Right lobe of liver (tissue), 6 donors: ENCODE results near the gene IRAK1. TPM values are rescaled to one million over a fixed set of nuclear protein-coding genes. Genes with fewer than 3 reads are reported as not detected.

ENCODE experiments used
- ATAC-seq, 4 donors: fragments of 200-7000 bp; cut with Tn5 transposase; one replicate each; pipeline ENCODE4 v1.9.1; 2020; ENCODE audit warnings: mild to moderate bottlenecking in 4 of 4, moderate library complexity in 4 of 4
- DNase-seq, 3 donors: peaks; one replicate each; pipeline ENCODE4 v3.0.0-alpha.2; 2020
- H3K27ac ChIP-seq, 3 donors: fragments of 200-600 bp; one replicate each; pipeline ENCODE4 v1.8.0; 2022
- H3K27me3 ChIP-seq, 2 donors: fragments of 200-600 bp; one replicate each; pipeline ENCODE4 v1.8.0; 2022
- H3K36me3 ChIP-seq, 4 donors: fragments of 200-600 bp; sonication (generic) in 1 of 4; one replicate each; pipeline versions ENCODE4 v1.5.1 to v1.8.0; 2017 to 2022; ENCODE audit warnings: control low read depth in 1 of 4
- H3K4me1 ChIP-seq, 4 donors: fragments of 200-600 bp; sonication (generic) in 1 of 4; one replicate each; pipeline versions ENCODE4 v1.5.1 to v1.8.0; 2017 to 2022; ENCODE audit warnings: control low read depth in 1 of 4
- H3K4me3 ChIP-seq, 3 donors: fragments of 200-600 bp; one replicate each; pipeline ENCODE4 v1.8.0; 2022
- H3K9me3 ChIP-seq, 4 donors: fragments of 200-600 bp; sonication (generic) in 1 of 4; one replicate each; pipeline versions ENCODE4 v1.5.1 to v1.8.0; 2017 to 2022; ENCODE audit warnings: control low read depth in 1 of 4
- POLR2A ChIP-seq: fragments of 450-650 bp; IDR thresholded peaks from one replicate; pipeline ENCODE4 v1.6.1; 2017; ENCODE audit warnings: antibody characterized with exemption, mild to moderate bottlenecking
- WGBS: methylation state at CpG from one replicate; pipeline ENCODE4 v1.1.6; 2018; ENCODE audit warnings: low coverage, low lambda C conversion rate; ENCODE audit not compliant: insufficient coverage; ENCODE audit errors: missing lambda C conversion rate; 5-methylcytosine and 5-hydroxymethylcytosine counted together
- intact Hi-C, 2 donors: fragments of 100-400 bp; cut with DNase I; formaldehyde crosslinking; loops; one replicate each; pipeline versions ENCODE4 v1.11.2 to v1.14.1; 2022
- total RNA-seq, 6 experiments: library from RNA; depleted of rRNA in 2 of 6; stranded (reverse); fragments of >200 nt in 2 of 6; fragmentation: NEBNext Ultra II Directional in 3 of 6; extraction: Animal tissue kit (Norgen Biotek cat#: 25700) in 3 of 6; gene quantifications; one replicate each; pipeline versions ENCODE4 v1.1.0 to v1.2.4, GENCODE V29; 2016 to 2023
- TF ChIP-seq, protein P1 (sequence below), 4 donors: fragments of 200-600 bp in 3 of 4; fragments of 450-650 bp in 1 of 4; IDR thresholded peaks; one replicate each; pipeline versions ENCODE4 v1.5.1 to v1.8.0; 2016 to 2022; ENCODE audit warnings: antibody characterized with exemption in 4 of 4, mild to moderate bottlenecking in 2 of 4
- donor health status: DM: no; HTN: yes; CAD: no.
- donor health status: DM: no; HTN: no; CAD: no.
- donor health status: DM: no; HTN: no; CAD: no.
- donor health status: DM: no; HTN: yes; CAD: no.
- donor health status: DM: no; HTN: yes; CAD: no.

The IRAK1 gene
- total RNA-seq, 6 experiments from 2014 or later = 27.4 to 77.7 (median 41.4) TPM

DNA sequence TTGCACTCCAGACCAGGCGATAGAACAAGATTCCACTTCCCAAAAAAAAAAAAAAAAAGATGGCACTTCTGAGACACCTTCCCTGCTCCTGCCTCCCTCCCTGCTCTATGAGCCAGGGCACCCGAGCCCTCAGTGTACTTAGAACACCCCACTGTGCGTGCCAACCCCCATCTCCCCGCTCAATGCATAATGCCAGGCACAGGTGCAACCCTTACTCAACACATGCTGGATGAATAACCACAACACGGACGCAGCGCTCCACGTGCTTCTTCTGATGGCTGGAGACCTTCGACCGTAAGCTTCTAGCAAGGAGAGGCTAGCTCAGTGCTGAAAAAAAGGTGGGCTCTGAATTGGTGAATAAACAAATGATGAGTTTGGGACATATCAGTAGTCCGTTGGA, 19.9 kb upstream of the IRAK1 start:
- no peak overlapping the region for H3K27ac ChIP-seq

DNA sequence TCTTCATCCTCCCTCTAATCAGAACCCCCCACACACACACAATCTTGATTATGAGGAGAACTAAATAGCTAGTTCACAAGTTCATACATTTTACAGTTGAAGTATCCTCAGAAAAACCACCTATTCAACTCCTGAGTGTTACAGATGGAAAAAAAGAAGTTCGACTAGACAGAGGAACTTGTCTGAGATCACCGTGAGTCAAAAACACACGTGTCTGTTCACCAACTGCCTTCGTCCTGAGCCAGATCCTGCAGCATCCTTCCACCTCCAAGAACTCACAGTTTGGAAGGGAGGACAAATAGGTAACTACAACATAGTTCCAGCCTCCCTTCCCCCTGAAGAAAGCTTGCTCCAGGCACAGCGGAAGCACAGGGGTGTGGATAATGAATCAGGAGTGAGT, 19.0 kb upstream of the IRAK1 start:
- ATAC-seq (no peak), DNase-seq (no peak)
- no peaks in the 10 kb centered on the region for H3K27me3 ChIP-seq
- no peak for TF ChIP-seq POLR2A
- TF ChIP-seq, protein P1, sequence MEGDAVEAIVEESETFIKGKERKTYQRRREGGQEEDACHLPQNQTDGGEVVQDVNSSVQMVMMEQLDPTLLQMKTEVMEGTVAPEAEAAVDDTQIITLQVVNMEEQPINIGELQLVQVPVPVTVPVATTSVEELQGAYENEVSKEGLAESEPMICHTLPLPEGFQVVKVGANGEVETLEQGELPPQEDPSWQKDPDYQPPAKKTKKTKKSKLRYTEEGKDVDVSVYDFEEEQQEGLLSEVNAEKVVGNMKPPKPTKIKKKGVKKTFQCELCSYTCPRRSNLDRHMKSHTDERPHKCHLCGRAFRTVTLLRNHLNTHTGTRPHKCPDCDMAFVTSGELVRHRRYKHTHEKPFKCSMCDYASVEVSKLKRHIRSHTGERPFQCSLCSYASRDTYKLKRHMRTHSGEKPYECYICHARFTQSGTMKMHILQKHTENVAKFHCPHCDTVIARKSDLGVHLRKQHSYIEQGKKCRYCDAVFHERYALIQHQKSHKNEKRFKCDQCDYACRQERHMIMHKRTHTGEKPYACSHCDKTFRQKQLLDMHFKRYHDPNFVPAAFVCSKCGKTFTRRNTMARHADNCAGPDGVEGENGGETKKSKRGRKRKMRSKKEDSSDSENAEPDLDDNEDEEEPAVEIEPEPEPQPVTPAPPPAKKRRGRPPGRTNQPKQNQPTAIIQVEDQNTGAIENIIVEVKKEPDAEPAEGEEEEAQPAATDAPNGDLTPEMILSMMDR (IDR thresholded peaks at IDR 0.05) = no peak
- intact Hi-C loops = no loop called here
- no peak overlapping the region for H3K4me3 ChIP-seq
- H3K27ac ChIP-seq = no peak overlapping the region
- WGBS = 22% methylated on average over 1 of the region's 5 CpGs
- peaks cover 0 to 10% (median 0%) of the 10 kb centered on the region in 4 donors for H3K4me1 ChIP-seq
- H3K36me3 ChIP-seq = peaks cover 0 to under 1% (median 0%) of the 10 kb centered on the region in 4 donors
- no peaks in the 10 kb centered on the region for H3K9me3 ChIP-seq

More for the DNA sequence above, 19.9 kb upstream of the IRAK1 start:
- no peak for ATAC-seq
- intact Hi-C loops = no loop called here
- TF ChIP-seq, protein P1 (IDR thresholded peaks at IDR 0.05) = no peak
- no peak for TF ChIP-seq POLR2A
- Histone ChIP-seq H3K36me3 (no peaks in the 10 kb centered on the region), H3K9me3 (no peaks in the 10 kb centered on the region), H3K4me1 (peaks cover 0 to 10% (median 0%) of the 10 kb centered on the region in 4 donors), H3K27me3 (no peaks in the 10 kb centered on the region), H3K4me3 (no peak overlapping the region)
- 77% methylated on average over 10 of the region's 11 CpGs for WGBS
- no peak for DNase-seq

DNA sequence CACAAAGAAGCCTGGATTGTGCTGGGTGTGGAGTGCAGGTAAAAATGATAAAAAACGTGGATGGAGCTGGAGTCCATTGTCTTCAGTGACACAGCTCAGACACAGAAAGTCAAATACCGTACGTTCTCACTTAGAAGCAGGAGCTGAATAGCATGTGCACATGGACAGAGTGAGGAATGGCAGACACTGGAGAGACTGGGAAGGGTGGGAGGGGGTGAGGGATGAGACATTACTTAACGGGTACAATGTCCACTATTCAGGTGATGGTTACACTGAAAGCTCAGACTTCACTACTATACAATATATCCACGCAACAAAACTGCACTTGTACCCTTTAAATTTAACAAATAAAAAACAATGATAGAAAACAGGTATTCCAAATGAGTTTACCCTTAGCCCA, 18.1 kb upstream of the IRAK1 start:
- no peaks in the 10 kb centered on the region for H3K27me3 ChIP-seq
- no peaks in the 10 kb centered on the region for H3K9me3 ChIP-seq
- ATAC-seq = peak; percentile 50 to 75 (median 62)
- H3K4me3 ChIP-seq = no peak overlapping the region
- intact Hi-C loops = no loop called here
- WGBS = 36% methylated on average over 5 of the region's 5 CpGs
- H3K36me3 ChIP-seq = peaks cover 0 to 2% (median 0%) of the 10 kb centered on the region in 4 donors
- no peak for DNase-seq
- TF ChIP-seq POLR2A = no peak
- TF ChIP-seq, protein P1 (IDR thresholded peaks at IDR 0.05) = no peak
- H3K27ac ChIP-seq = no peak overlapping the region
- H3K4me1 ChIP-seq = peaks cover 0 to 4% (median 0%) of the 10 kb centered on the region in 4 donors

DNA sequence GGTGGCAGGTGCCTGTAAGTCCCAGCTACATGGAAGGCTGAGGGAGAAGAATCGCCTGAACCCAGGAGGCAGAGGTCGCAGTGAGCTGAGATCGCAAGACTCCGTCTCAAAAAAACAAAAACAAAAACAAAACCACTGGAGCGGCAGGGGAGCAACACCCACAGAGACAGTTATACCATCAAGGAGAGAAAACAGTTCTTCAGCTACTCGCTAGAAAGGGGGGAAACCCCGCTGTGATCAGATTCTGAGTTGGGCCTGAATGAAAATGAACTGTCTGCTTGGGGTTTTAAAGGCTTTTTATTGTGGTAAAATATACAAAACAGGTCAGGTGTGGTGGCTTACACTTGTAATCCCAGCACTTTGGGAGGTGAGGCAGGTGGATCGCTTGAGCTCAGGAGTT, 16.8 kb upstream of the IRAK1 start:
- no peaks in the 10 kb centered on the region for H3K27me3 ChIP-seq
- no peak overlapping the region for H3K4me3 ChIP-seq
- DNase-seq = no peak
- peaks cover 0 to 5% (median 1%) of the 10 kb centered on the region in 4 donors for H3K36me3 ChIP-seq
- H3K27ac ChIP-seq = no peak overlapping the region
- peaks cover 0 to 4% (median 0%) of the 10 kb centered on the region in 4 donors for H3K4me1 ChIP-seq
- 71% methylated on average over 8 of the region's 8 CpGs for WGBS
- ATAC-seq = no peak
- TF ChIP-seq, protein P1 (IDR thresholded peaks at IDR 0.05) = no peak
- TF ChIP-seq POLR2A = no peak
- H3K9me3 ChIP-seq = no peaks in the 10 kb centered on the region
- intact Hi-C loops = no loop called here

DNA sequence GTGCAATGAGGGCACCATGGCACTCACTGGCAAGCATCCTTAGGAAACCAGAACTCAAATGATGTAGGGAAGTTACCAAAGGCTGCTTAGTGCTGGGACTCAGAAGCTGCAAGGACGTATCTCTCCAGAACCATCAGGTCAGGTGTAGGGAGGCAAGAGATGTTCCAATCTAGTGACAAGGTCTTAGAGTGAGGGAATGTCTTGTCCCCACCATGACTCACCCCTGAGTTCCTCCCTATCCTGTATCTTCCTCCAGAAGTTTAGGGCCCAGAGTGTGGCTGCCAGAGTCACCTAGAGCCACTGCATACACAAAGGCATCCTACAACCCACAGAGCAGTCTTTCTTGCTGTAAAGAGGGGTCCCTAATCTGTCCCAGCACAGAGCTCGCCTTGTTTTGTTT, 14.1 kb upstream of the IRAK1 start:
- ATAC-seq (no peak), DNase-seq (no peak)
- Histone ChIP-seq H3K27me3 (no peaks in the 10 kb centered on the region), H3K9me3 (no peaks in the 10 kb centered on the region), H3K4me3 (no peak overlapping the region), H3K27ac (no peak overlapping the region), H3K4me1 (peaks cover 0 to 7% (median 0%) of the 10 kb centered on the region in 4 donors), H3K36me3 (peaks cover 0 to 7% (median 1%) of the 10 kb centered on the region in 4 donors)
- 74% methylated on average over 2 of the region's 2 CpGs for WGBS
- intact Hi-C loops = no loop called here
- TF ChIP-seq, protein P1 (IDR thresholded peaks at IDR 0.05) = no peak
- no peak for TF ChIP-seq POLR2A
